HG03095 (cell line): ENCODE data around the gene ELP1.
"Not testable (repeated sequence)": the region's sequence is repeated elsewhere in the genome, so short reads cannot be mapped to it uniquely, and the experiment has no call there.

Source experiments
- ATAC-seq: cut with Tn5 transposase; IDR thresholded peaks from one replicate; pipeline ENCODE4 v1.9.1; 2021; ENCODE audit warnings: moderate library complexity; ENCODE audit not compliant: unreplicated experiment

The ELP1 gene

DNA sequence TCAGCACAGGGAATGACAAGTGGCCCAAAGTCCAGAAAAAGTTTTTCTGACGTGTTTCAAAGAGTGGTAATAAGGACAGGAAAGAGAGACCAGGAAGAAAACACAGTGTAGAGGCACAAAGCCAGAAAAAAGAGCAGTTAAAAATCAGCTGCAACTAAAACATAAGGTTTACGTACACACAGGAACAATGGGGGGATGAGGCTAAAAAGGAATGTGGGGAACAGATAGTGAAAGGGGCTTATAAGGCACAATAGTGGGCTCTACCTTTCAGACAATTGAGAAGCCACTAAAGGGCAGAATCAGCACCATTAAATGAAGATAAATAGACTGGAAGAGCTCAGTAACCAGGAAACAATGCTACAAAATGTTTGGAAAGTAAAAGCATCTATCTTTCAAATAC is 5.5 kb downstream of the ELP1 start:
- no peak for ATAC-seq

DNA sequence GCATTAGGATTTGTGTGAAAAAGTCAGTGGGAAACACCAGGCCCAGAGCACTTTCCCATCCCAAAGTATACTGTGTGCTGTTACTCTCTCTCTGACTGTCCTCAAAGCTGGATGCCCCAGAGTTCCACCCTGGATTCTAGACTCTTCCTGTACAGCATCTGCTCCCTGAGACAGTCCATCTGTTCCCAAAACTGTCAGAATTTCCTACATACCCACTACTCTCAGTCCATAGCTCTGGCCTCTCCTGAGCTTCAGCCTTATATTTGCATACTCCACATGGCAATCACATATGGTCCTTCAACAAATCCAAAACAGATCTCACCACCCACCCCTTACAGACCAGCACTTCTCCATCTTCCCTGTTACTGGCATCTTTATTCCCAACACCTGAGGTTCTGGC is 9.5 kb downstream of the ELP1 start:
- ATAC-seq, result no peak

DNA sequence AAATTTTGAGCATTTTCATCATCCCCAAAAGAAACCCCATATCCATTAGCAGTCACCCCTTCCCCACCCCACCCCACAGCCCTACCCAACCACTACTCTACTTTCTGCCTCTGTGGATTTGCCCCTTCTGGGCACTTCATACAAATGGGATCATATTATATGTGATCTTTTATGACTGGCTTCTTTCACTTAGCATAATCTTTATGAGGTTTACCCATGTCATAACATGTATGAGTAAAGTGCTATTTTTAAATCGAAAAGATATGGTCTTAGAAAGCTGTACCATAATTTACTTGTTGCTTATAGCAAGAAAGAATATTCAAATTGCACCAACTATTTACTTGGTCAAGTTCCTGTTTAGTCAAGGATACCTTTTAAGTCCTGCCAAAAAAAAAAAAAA is 12.7 kb downstream of the ELP1 start:
- no peak for ATAC-seq

DNA sequence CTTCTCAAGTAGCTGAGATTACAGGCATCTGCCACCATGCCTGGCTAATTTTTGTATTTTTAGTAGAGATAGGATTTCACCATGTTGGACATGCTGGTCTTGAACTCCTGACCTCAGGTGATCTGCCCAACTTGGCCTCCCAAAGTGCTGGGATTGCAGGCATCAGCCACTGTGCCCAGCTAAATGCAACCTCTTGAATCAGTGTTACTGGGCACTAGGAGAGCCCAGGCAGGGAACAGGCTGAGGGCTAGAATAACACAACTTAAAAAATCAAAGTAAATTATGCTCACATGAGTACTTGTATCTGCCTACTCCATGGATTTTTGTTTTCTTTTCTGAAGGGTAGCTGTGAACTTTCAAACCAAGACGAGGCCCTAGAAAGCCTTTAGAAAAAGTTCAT is 13.5 kb downstream of the ELP1 start:
- not testable (repeated sequence) for ATAC-seq

DNA sequence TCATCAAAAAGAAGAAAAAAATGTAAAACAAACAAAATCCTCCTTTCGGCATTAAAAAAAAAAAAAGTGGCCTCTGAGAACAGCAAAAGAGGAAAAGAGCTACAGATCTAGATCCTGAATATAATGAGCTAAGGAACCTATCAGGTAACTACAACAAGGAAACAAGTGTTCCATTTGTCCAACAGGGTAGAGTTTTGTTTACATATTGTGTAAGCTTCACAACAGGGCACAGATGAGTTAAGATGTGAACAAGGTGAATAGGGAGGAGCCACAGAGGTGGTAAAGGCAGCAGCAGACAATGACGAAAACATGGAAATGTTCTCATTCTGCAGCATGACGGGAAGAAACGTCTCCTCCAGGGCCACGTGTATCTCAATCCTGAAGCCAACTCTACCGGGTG is 14.4 kb downstream of the ELP1 start:
- ATAC-seq, result no peak

DNA sequence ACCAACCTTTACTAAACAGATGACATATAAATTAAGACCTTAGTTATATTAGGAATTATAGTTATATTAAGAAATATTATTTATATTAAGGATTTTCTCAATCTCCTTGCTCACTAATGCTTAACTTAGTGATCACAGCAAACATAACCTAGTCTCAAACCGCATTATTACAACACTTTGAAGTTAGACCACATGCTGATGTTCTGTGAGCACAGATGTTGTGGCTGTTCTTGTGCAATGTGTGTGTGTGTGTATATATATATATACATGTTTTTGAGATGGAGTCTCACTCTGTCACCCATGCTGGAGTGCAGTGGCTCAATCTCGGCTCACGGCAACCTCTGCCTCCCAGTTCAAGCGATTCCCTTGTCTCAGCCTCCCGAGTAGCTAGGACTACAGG is 20.5 kb downstream of the ELP1 start:
- no peak for ATAC-seq

DNA sequence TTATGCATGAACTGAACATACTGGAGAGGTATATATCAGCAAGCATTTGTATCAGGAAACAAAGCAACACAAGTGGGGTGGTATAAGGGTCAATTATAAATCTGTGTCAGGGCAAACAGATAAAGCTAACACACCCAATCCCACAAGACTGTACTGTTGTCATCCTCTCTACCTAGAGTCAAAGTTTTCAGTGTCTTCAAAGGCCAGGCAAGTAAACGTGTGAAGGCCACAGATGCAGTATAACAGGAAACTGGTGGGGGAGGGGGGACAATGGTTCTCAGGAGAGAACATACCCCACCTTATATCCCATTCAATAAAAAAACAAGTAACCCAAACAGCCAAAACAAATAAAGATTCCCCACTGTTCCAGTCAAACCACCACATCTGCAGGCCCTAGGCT is 22.1 kb downstream of the ELP1 start:
- ATAC-seq, result no peak

DNA sequence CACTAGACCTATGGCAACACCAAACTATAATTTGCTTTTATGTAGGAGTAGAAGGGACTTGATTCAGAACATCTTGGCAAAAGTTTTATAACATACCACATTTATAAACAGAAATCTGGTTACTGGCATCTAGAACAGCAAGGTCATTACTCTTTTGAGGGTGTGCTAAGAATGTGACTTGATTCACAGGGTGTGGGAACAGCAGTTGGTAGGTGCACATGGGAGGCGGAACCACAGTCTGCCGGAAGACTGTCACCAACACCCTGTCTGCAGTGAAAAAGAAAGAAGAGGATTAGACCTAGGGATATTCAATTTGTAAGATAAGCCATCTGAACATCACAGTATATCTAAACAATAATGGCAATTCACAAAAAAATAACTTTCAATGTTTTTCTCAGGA is 23.0 kb downstream of the ELP1 start:
- ATAC-seq, result no peak

DNA sequence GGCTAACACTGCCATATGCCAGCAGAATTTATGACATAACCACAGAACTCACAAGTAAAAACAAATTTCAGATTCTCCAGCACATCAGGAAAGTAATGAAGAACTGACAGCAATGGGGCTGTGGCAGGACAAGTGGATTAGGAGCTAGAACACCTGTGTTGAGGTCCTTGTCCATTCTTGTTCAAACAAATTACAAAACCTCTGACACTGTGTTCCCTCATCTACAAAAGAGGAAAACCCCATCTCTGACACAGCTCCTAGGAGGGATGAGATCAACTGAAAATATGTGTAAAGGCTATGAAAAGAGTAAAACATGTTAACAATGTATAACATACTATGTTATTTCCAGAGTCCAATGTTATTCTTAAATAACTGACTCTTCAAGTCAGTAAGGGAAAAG is 23.5 kb downstream of the ELP1 start:
- no peak for ATAC-seq

DNA sequence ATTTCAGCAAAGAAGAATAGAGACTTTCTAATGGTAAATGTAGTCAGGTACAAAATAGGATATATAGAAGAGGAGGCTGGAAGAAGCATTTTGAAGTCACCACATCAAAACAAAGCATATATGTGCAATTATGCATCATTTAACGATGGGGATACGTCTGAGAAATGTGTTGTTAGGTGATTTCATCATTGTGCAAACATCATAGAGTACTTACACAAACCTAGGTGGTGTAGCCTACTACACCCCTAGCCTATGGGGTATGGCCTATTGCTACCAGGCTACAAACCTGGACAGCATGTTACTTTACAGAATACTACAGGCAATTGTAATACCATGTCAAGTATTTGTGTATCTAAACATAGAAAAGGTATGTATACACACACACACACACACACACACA is 28.4 kb downstream of the ELP1 start:
- ATAC-seq, result no peak

DNA sequence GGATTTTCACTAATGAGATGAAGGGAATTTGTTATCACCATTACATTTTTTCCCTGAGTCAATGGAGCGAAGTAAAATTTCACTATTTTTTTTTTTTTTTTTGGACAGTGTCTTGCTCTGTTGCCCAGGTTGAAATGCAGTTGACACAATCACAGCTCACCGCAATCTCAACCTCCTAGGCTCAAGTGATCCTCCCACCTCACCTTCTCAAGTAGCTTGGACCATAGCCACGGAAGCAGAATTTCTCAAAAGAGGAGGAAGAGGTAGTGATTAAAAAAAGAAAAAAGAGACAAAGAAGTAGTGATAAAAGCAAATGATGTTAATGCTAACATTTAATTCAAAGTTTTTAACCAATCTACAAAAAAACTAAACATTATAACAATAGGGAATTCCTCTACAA is 29.8 kb downstream of the ELP1 start:
- no peak for ATAC-seq

DNA sequence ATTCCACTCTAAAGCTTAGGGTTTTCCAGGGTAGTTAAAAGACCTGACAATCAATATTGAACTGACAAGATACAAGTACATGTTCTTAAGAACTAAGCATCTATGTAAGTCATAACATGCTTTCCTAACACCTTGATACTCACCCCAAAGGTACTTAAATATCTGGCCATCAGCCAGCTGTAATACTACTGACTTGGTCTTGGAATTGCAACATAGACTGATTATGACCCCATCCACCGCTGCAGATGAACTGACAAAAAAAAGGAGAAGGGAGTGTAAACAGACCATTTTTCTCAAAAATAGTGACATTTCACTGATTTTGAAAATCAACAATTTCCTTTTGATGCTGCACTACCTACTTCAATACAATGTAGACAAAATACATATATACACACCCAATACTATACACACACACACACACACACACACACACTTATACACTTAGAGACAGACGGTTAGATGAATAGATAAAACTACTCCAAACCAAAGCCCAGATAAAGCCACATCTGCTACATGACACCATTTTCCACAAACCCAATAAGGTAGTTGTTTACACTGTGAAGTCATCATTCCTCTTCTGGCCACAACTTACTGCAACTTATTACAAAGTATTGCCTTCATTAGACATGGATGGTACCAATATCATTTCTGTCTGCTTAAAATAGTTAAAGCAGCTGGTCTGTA is 30.4 kb downstream of the ELP1 start:
- ATAC-seq, result no peak

DNA sequence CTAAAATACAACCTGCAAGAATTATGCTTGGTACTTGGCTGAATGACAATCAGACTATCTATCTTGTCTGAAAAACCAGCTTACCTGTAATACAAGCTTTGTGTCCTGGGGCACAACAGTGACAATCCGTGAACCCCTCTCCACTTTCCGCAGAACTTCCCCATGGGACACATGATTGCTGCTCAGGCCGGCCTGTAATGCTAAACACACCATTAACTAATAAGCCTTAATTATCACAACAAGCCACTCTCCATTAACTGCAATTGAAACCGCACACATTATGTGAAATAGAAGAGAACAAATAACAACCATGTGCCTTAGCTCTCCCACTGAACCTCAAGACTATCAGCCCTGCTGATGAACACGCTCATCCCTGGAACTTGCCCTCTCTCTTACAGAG is 33.7 kb downstream of the ELP1 start:
- no peak for ATAC-seq

DNA sequence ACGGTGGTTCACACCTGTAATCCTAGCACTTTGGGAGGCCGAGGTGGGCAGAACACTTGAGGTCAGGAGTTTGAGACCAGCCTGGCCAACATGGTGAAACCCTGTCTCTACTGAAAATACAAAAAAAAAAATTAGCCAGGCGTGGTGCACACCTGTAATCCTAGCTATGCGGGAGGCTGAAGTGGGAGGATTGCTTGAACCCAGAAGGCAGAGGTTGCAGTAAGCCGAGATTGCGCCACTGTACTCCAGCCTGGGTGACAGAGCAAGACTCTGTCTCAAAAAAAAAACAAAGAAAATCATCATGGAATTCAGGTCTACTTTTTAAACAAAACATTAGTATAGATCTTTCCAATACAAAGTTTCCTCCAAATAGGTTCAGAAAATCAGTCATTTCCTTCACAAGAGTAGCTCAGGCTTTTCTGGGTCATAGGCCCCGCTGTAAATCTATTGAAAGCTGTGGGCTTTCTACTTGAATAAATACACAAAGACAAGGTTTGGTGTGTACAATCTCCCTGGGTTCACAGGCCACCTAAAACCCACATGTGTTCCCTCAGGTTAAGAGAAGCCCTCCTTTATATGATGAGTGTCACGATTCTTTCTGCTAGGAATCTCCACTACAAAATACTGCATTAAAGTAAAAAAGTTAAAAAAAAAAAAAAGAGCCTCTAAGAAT is 34.8 kb downstream of the ELP1 start:
- ATAC-seq, result not testable (repeated sequence)

DNA sequence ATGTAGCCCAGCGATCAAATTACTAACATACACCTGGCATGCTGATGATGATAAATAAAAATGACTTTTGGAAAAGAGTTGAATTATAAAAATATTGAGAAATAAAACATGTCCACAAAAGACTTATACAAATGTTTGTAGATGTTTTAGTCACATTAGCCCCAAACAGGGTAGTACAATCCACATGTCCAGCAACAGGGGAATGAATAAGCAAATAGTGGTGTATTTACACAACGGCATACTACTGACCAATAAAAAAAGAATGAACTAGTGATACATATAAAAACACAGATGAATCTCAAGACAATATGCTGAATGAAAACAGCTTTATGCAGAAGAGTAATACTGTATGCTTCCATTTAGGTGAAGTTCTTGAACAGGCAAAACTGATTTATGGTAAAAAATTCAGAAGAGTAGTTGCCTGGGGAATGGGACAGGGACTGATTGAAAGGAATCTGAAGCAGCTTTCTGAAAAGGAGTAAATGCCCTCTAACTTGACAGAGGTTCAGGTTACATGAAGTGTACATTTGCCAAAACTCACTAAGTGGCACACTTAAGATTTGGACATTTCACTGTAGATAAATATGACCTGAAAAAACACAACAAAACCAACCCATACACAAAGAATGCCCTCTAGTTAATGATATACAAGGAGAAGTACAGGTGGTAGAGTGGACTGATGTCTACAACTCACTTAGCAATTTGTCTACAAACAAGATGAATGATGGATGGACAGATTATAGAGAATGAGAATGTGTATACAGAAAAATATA is 36.4 kb downstream of the ELP1 start:
- no peak for ATAC-seq

DNA sequence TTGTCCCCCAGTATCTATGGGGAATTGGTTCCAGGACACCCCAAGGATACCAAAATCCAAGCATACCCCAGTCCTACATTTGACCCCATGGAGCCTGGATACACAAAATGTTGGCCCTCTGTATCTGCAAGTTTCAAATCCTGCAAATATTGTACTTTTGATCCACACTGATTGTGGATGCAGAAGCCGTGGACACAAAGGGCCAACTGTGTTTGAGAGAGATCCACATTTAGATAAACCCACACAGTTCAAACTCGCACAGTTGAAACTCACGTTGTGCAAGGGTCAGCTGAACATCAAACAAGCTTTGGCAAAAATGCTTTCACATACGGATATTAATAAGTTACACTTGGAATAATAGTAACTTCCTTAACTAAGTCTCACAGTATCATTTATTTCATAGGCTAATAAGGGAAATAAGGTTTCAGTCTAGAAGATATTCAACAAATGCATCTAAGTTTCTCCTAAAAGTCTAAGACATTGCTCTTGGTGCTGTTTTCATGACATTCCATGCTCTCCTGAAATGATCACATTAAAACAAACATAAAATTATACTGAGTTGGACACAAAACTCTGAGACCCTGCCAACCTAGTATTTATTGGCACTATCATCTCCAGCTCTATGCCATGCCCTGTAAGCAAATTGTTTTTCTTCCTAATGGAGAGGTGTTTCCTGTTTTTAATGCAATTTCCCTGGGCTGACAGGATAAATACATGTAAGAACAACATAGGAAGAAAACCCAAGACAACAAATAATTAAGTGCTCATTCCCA is 39.5 kb downstream of the ELP1 start:
- ATAC-seq, result no peak

DNA sequence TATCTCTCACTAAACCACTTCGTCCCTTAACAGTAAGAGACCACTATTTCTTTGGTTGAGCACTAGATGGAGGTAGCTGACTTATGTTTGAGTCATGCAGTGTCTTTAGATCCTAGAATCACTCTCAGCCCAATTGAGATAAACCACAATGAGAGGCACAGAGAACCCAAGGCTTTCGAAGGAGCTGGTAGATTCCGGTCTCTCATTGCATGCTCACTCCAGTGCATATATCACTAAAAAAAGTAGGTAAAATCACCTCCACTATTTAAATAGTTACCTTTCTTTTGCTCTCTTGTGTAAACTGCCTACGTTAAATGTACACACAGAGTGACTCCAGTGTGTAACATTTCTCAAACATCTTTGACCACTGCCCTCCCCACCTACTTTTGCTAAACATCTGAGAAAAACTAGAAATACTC is 44.3 kb downstream of the ELP1 start:
- no peak for ATAC-seq

DNA sequence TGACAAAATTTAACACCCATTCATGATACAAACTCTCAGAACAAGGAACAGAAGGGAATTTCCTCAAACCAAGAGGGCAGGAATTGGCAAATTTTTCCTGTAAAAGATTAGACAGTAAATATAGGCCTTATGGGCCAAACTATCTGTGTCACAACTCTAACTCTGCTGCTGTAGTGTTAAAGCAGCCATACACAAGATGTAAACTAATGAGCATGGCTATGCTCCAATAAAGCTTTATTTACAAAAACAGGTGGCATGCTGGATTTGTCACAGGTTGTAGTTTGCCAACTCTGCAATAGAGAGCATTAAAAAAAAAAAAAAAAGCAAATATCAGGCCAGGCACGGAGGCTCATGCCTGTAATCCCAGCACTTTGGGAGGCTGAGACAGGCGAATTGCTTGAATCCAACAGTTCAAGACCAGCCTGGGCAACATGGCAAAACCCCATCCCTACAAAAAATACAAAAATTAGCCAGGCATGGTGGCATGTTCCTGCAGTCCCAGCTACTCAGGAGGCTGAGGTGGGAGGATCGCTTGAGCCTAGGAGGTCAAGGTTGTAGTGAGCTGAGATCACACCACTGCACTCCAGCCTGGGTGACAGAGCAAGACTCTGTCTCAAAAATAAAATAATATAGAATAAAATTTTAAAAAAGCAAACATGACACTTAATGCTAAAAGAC is 47.2 kb downstream of the ELP1 start:
- ATAC-seq, result not testable (repeated sequence)

DNA sequence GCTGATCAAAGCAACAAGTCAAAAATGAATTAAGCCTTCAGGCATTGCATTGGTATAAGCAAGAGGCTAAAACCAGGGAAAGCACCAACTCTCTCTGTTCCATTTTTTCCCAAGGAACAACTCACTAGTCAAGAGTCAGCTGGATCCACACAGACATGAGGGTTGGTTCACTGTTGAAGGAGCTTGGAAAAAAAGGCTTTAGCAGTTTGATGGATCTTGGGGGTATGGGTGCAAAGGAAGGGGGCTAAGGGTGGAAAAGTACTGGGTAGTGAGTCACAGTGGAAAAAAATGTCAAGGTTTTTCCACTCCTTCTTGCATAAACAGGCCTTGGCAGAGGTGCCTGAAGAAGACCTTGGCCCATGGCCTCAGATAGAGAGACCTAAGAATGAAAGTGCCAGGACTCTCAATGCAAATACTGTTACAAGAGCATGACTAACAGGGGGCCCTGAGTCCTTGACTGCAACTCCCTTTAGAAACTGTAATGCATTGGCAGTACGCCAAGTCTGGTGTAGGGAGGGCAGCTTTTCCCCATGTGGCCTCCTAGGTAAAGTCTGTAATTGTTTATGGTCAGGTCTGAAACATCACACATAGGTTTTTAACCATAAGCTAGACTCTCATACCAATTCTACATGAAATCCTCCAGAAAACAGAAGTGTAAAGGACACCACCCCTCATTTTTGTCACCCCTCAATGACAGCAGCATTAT is 48.1 kb downstream of the ELP1 start:
- ATAC-seq, result peak; percentile 99

DNA sequence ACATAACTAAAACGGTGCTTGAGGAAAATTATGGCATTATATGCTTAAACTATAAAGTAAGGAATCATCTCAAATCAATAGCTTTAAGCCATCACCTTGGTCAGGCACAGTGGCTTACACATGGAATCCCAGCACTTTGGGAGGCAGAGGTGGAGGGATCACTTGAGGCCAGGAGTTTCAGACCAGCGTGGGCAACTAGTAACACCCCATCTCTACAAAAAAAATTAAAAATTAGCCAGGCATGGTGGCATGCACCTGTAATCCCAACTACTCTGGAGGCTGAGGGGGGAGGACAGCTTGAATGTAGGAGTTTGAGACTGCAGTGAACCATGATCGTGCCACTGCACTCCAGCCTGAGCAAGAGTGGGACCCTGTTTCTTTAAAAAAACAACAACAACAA is 49.2 kb downstream of the ELP1 start:
- no peak for ATAC-seq
